ENCODE measurements around the gene LAYN.

LAYN gene

GRCh38 chr11:111557425-111558111 lies 17.0 kb downstream of the LAYN start:
- in situ Hi-C loops (cut with HindIII; ENCODE audit: low pct_ligation_motif_present, low sequenced_read_pairs) = no loop called here
- DNase-seq = peak; percentile 90
- H3K27ac ChIP-seq = peak overlapping the region; percentile 92
- no peaks in the 10 kb centered on the region for H3K36me3 ChIP-seq (replicated peaks)
- no peaks in the 10 kb centered on the region for H3K27me3 ChIP-seq (replicated peaks)
- no peak for TF ChIP-seq CTCF (IDR thresholded peaks at IDR 0.05; ENCODE audit: low read depth, low read length, missing control alignments)
- no peak overlapping the region for H3K4me3 ChIP-seq (ENCODE audit: low read depth, low read length)

- no peak overlapping the region for H3K4me3 ChIP-seq (ENCODE audit: low read depth, low read length)
- no peaks in the 10 kb centered on the region for H3K27me3 ChIP-seq (replicated peaks)
- no peak for DNase-seq
- H3K36me3 ChIP-seq (replicated peaks) = no peaks in the 10 kb centered on the region
- no peak for TF ChIP-seq CTCF (IDR thresholded peaks at IDR 0.05; ENCODE audit: low read depth, low read length, missing control alignments)
- in situ Hi-C loops (cut with HindIII; ENCODE audit: low pct_ligation_motif_present, low sequenced_read_pairs) = no loop called here
- H3K27ac ChIP-seq = no peak overlapping the region
Measured at GRCh38 chr11:111559800-111560464, 19.4 kb downstream of the LAYN start.

GRCh38 chr11:111560800-111561199 lies 20.3 kb downstream of the LAYN start:
- H3K27ac ChIP-seq = no peak overlapping the region
- no peak overlapping the region for H3K4me3 ChIP-seq (ENCODE audit: low read depth, low read length)
- no peaks in the 10 kb centered on the region for H3K36me3 ChIP-seq (replicated peaks)
- DNase-seq = no peak
- no peak for TF ChIP-seq CTCF (IDR thresholded peaks at IDR 0.05; ENCODE audit: low read depth, low read length, missing control alignments)
- in situ Hi-C loops (cut with HindIII; ENCODE audit: low pct_ligation_motif_present, low sequenced_read_pairs) = no loop called here
- no peaks in the 10 kb centered on the region for H3K27me3 ChIP-seq (replicated peaks)

GRCh38 chr11:111561306-111561705 lies 20.8 kb downstream of the LAYN start:
- no peaks in the 10 kb centered on the region for H3K27me3 ChIP-seq (replicated peaks)
- no peaks in the 10 kb centered on the region for H3K36me3 ChIP-seq (replicated peaks)
- H3K27ac ChIP-seq = peak overlapping the region; percentile 24
- TF ChIP-seq CTCF (IDR thresholded peaks at IDR 0.05; ENCODE audit: low read depth, low read length, missing control alignments) = no peak
- no peak overlapping the region for H3K4me3 ChIP-seq (ENCODE audit: low read depth, low read length)
- no peak for DNase-seq
- in situ Hi-C loops (cut with HindIII; ENCODE audit: low pct_ligation_motif_present, low sequenced_read_pairs) = no loop called here

- no peak for TF ChIP-seq CTCF (IDR thresholded peaks at IDR 0.05; ENCODE audit: low read depth, low read length, missing control alignments)
- H3K27ac ChIP-seq = peak overlapping the region; percentile 24
- no peak overlapping the region for H3K4me3 ChIP-seq (ENCODE audit: low read depth, low read length)
- peak; percentile 56 for DNase-seq
- in situ Hi-C loops (cut with HindIII; ENCODE audit: low pct_ligation_motif_present, low sequenced_read_pairs) = no loop called here
- H3K36me3 ChIP-seq (replicated peaks) = no peaks in the 10 kb centered on the region
- H3K27me3 ChIP-seq (replicated peaks) = no peaks in the 10 kb centered on the region
Measured at GRCh38 chr11:111561791-111562325, 21.3 kb downstream of the LAYN start.

Measured in brain microvascular endothelial cell (primary cell).